GM19324 (cell line): ENCODE measurements around the gene VWA5B1.

Experiments
- ATAC-seq: cut with Tn5 transposase; IDR thresholded peaks from one replicate; pipeline ENCODE4 v1.9.1; 2021; ENCODE audit warnings: mild to moderate bottlenecking, moderate library complexity; ENCODE audit not compliant: unreplicated experiment, low FRiP score

VWA5B1 gene

GRCh38 chr1:20343149-20343937 is 52.7 kb downstream of the VWA5B1 start:
- ATAC-seq, result no peak

DNA sequence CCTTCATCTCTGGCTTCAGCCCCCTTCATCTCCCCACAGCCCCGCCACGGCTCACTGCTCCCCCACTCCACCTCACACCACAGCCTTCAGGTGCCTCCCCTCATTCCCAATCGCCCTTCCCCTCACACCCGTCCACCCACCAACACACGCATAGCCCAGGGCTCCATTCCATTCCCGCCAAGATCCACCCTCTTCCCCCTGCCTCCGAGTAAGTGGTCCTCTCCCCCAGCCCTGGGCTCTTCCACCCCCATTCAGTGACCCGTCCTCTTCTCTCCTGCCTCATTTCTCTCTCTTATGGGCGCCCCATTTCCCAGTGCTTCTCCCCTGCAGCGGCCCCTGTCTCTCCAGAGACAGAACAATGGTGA is 53.2 kb downstream of the VWA5B1 start:
- ATAC-seq, result no peak

- no peak for ATAC-seq
Measured at GRCh38 chr1:20344738-20345137, 54.1 kb downstream of the VWA5B1 start.

GRCh38 chr1:20345419-20345818 is 54.7 kb downstream of the VWA5B1 start:
- ATAC-seq, result no peak

GRCh38 chr1:20346433-20346832 is 55.8 kb downstream of the VWA5B1 start:
- ATAC-seq, result no peak

DNA sequence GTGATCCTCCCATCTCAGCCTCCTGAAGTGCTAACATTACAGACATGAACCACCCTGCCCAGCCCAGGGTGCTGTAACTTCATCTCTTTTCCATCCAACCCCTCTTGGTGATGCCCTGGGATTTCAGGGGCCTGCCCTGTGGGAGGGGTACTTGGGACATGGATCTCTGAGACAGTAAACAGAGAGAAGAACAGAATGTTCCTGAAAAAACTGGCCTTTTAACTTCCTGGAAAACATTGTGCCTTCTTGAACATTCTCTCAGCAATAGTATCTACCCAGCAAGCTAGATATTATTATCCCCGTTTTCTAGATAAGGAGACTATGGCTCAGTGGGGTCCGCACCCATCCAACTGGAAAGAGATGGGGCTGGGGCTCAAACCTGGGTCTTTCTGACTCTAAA is 57.0 kb downstream of the VWA5B1 start:
- ATAC-seq, result no peak

- ATAC-seq, result no peak
Measured at GRCh38 chr1:20348326-20348915, 57.7 kb downstream of the VWA5B1 start.

DNA sequence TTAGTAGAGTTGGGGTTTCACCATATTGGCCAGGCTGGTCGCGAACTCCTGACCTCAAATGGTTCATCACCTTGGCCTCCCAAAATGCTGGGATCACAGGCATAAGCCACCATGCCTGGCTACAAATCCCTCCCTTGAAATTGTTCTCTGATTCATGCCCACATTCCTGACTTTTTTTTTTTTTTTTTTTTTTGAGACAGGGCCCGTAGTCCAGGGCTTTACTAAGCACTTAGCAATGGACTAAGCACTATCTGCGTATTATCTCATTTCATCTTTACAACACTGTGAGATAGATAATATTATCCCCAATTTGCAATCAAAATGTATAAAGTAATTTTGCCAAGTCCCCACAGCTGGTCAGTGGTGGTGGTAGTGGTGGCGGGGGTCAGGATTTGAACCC is 58.9 kb downstream of the VWA5B1 start:
- ATAC-seq, result no peak

- no peak for ATAC-seq
Measured at GRCh38 chr1:20349971-20350370, 59.3 kb downstream of the VWA5B1 start.

DNA sequence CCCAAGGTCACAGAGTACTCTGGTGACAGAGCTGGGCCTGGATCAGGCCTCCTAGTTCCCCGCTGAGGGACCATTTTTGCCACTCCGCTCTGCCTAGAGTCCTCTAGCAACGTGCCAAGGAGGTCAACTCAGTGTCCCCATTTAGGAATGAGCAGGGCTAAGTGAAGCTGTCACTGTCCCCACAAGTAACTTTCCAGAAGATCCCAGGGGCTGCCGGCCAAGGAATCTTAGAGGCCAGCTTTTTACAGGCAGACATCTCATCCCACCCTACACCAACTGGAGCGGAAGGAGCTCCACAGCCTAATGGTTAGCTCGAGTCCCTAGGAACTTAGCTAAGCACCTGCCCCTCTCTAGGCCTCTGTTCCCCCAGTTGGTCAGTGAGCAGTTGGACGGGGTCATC is 59.7 kb downstream of the VWA5B1 start:
- no peak for ATAC-seq

- no peak for ATAC-seq
Measured at GRCh38 chr1:20351911-20352701, 61.4 kb downstream of the VWA5B1 start.

GRCh38 chr1:20353836-20354235 is 63.2 kb downstream of the VWA5B1 start:
- ATAC-seq, result no peak

DNA sequence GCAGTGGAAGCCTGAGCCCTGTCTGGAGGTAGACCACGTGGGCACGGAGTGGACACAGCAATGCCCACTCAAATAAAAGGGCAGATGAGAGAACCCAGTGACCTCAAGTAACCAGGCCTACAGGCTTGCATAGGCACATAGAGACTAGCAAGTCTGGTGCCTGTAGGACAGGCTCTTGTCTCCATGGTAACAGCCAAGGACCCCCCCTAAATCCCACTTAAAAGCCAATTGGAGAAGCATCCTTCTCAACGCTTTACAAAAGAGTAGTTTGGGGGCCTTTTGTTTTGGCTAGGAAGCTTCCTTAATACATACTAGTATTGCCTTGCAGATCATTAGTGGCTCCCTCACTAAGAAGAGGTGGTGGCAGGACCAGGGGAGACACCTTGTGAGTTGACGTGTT is 63.9 kb downstream of the VWA5B1 start:
- no peak for ATAC-seq

DNA sequence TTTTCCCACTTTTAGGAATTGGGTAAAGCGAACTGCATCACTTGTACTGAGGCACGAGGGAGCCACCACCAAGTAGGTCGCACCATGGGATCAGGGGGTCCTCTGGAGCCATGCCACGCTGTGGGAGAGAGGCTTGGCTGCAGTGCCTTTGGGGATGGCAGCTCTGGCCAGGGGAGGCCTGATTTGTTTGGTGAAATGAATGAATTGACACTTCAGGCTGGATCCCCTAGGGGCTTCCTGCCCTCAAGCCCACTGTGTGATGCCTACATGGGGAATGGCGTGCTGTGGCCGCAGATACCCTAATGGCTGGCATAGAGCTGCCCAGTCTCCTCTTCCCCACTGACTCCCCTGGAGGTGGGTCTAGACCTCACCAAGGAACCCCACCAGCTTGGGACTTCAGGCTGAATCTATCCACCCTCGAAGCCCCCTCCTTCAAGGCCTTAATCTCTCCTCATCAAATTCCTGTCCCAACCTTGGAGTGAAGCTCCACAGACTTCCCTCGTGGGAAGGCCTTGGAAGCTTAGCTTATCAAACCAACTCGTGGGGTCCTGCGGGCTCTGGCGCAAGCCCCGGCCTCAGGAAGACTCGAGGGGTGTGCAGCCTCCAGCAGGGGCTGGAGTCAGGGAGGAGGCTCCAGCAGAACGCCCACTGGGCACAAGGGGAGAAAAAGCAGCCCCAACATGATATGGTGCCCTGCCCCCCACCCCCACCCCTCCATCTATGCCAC is 64.6 kb downstream of the VWA5B1 start:
- ATAC-seq, result no peak

DNA sequence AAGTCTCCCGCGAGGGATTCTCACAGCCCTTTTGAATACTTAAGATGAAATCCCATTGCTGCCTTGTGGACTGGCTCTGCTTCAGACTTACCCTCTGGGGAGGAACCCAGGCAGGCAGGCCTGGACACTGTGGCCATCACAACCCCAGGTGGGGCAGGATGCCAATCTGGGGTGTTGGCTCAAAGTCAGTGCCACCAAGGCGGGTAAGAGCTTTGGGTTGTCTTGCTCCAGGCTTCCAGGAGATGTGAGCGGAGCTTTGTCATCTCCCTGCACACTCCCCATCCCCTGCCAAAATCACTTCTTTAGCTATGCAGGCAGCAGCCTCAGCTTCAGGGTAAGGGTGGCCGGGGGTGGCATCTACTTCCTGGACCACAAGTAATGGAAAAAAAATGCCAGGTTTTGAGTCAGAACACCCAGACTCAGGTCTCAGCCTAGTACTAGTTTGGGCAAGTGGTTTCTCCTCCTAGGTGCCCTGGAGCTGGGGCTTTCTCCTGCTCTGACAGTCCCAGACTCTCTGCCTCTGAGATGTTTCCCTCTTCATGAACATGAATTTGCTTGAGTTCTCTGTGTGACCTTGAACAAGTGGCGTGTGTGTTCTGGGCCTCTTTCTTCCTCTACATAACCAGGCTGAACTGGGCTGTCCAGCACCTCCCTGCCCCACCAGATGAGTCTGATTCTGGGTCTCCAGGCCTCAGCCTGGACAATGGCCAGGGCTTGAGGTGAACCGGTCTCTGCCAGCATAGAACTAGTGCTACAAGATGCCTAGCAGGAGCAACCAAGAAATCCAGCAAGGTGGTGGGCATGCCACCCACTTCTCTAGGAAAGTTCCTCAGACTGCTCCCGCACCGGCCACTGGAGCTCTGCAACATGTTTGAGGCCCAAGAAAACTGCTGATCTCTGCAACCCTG is 65.4 kb downstream of the VWA5B1 start:
- no peak for ATAC-seq

DNA sequence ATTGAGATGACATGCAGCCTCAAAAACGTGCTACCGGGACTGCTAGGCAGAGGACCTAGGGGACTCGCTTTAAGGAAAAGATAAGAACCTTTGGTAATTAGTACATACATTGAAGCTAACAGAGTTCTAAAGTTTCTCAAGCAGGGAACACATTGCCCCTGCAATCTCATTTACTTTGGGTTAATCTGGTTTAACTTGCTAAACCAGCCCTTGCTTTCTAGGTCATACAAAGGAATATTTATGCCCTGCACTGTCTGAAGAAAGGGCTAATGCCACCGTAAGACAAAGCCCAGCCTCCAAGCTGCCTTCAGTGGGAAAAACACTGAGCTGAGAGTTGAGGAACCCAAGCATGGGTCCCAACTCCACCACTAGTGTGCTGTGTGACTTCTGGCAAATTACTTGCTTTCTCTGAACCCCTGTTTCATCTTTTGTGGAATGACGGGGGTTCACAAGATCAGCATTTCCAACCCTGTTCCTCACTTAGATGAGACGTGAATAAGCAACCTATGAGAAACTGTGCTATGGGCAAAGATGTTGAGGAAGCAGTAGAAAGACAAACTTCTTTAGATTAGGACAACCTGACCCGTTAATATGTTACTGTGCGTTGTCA is 66.3 kb downstream of the VWA5B1 start:
- ATAC-seq, result no peak

- no peak for ATAC-seq
Measured at GRCh38 chr1:20357796-20358195, 67.1 kb downstream of the VWA5B1 start.

GRCh38 chr1:20358761-20359263 is 68.1 kb downstream of the VWA5B1 start:
- ATAC-seq, result no peak
